ENCODE measurements around the gene ASCC1.

DNA sequence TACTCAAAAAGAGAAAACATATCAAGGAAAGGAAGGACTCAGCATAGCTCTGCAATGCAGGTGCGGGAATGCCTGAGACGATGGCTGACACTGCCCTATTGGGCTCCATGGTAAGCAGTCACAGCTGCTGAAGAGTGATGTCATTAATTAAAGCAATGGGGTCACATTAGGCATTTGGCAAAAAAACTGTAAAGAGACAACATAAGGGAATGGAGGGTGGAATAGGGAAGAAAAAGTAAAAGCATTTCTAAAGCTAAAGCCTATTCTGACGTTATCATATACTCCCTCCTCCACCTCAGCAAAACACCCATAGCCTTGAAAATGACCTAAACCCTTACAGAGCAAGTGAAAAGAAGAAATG is 89.2 kb downstream of the ASCC1 start:
- TF ChIP-seq, protein P1, sequence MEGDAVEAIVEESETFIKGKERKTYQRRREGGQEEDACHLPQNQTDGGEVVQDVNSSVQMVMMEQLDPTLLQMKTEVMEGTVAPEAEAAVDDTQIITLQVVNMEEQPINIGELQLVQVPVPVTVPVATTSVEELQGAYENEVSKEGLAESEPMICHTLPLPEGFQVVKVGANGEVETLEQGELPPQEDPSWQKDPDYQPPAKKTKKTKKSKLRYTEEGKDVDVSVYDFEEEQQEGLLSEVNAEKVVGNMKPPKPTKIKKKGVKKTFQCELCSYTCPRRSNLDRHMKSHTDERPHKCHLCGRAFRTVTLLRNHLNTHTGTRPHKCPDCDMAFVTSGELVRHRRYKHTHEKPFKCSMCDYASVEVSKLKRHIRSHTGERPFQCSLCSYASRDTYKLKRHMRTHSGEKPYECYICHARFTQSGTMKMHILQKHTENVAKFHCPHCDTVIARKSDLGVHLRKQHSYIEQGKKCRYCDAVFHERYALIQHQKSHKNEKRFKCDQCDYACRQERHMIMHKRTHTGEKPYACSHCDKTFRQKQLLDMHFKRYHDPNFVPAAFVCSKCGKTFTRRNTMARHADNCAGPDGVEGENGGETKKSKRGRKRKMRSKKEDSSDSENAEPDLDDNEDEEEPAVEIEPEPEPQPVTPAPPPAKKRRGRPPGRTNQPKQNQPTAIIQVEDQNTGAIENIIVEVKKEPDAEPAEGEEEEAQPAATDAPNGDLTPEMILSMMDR (IDR thresholded peaks at IDR 0.05) = no peak
- no peak for TF ChIP-seq POLR2A (IDR thresholded peaks at IDR 0.05)

Measured in sigmoid colon (tissue), 3 donors.